Keratinocyte (primary cell): Measurements from ENCODE around the gene PRODH. TPM values are rescaled to one million over a fixed set of nuclear protein-coding genes. Genes with fewer than 3 reads are reported as not detected.
"Not testable (repeated sequence)": the region's sequence is repeated elsewhere in the genome, so short reads cannot be mapped to it uniquely, and the experiment has no call there.

Source experiments
- DNase-seq: peaks from one replicate; pipeline ENCODE4 v3.0.0-alpha.2; 2011; ENCODE audit warnings: low read depth, missing footprints, low spot score
- FAIRE-seq: peaks from 2 replicates; lab custom pipeline; 2011; peaks lifted over from hg19 to GRCh38; lab: Jason Lieb, UNC
- H2AFZ ChIP-seq: 2 replicates; pipeline ENCODE4 v1.6.0; 2012; ENCODE audit warnings: low read length, control low read depth, inconsistent platforms; ENCODE audit not compliant: control insufficient read depth
- H3K27ac ChIP-seq: 2 replicates; pipeline ENCODE4 v1.5.1; 2011; ENCODE audit warnings: low read length; ENCODE audit not compliant: control insufficient read depth, insufficient read depth
- H3K27me3 ChIP-seq: 3 replicates; pipeline ENCODE4 v1.6.0; 2011; ENCODE audit warnings: low read length; ENCODE audit not compliant: control insufficient read depth, insufficient read depth; ENCODE audit errors: extremely low read depth
- H3K36me3 ChIP-seq, 2 experiments: 2 replicates in 1 of 2; 3 replicates in 1 of 2; pipeline ENCODE4 v1.5.1; 2011; ENCODE audit warnings: low read length in 2 of 2, mild to moderate bottlenecking in 1 of 2; ENCODE audit not compliant: control insufficient read depth in 2 of 2, insufficient read depth in 2 of 2; ENCODE audit errors: extremely low read depth in 1 of 2
- H3K4me1 ChIP-seq: 3 replicates; pipeline ENCODE4 v1.5.1; 2011; ENCODE audit warnings: low read length; ENCODE audit not compliant: control insufficient read depth, insufficient read depth; ENCODE audit errors: extremely low read depth
- H3K4me2 ChIP-seq: 3 replicates; pipeline ENCODE4 v1.6.0; 2011; ENCODE audit warnings: low read depth, low read length; ENCODE audit not compliant: control insufficient read depth, insufficient read depth; ENCODE audit errors: extremely low read depth
- H3K4me3 ChIP-seq, 3 experiments: fragments of 200-600 bp in 1 of 3; sonication (generic) in 1 of 3; 2 replicates in 2 of 3; 3 replicates in 1 of 3; pipeline ENCODE4 v1.5.1; 2011 to 2016; ENCODE audit warnings: low read length in 3 of 3, mild to moderate bottlenecking in 3 of 3, control low read depth in 2 of 3, inconsistent platforms in 1 of 3, low read depth in 1 of 3, mixed read lengths in 1 of 3, mixed run types in 1 of 3, moderate library complexity in 1 of 3; ENCODE audit not compliant: control insufficient read depth in 2 of 3, insufficient read depth in 2 of 3; ENCODE audit errors: extremely low read depth in 1 of 3
- H3K79me2 ChIP-seq: 2 replicates; pipeline ENCODE4 v1.6.0; 2012; ENCODE audit warnings: low read length; ENCODE audit not compliant: control insufficient read depth, insufficient read depth
- H3K9ac ChIP-seq: 3 replicates; pipeline ENCODE4 v1.6.0; 2011; ENCODE audit warnings: low read length; ENCODE audit not compliant: control insufficient read depth, insufficient read depth; ENCODE audit errors: extremely low read depth
- H3K9me1 ChIP-seq: 3 replicates; pipeline ENCODE4 v1.6.0; 2011; ENCODE audit warnings: low read length; ENCODE audit not compliant: control insufficient read depth, insufficient read depth; ENCODE audit errors: extremely low read depth
- H3K9me3 ChIP-seq: 2 replicates; pipeline ENCODE4 v1.5.1; 2012; ENCODE audit warnings: low read depth, low read length; ENCODE audit not compliant: control insufficient read depth
- H4K20me1 ChIP-seq: 3 replicates; pipeline ENCODE4 v1.6.0; 2011; ENCODE audit warnings: low read length; ENCODE audit not compliant: control insufficient read depth, insufficient read depth; ENCODE audit errors: extremely low read depth
- dilution Hi-C: fragments of 300-500 bp; cut with MboI; formaldehyde crosslinking; loops from one replicate; pipeline ENCODE4 v1.7.0; 2020; ENCODE audit warnings: low sequenced_read_pairs; ENCODE audit not compliant: extremely low pct_ligation_motif_present
- polyA plus RNA-seq, 5 experiments: library from polyadenylated mRNA; depleted of rRNA in 3 of 5; stranded (reverse) in 3 of 5; stranded (forward) in 1 of 5; unstranded in 1 of 5; fragments of >200 nt; gene quantifications; 1 replicate in 1 of 5; 2 replicates in 3 of 5; 3 replicates in 1 of 5; pipeline versions ENCODE4 v1.2.1 to v1.2.3, GENCODE V29; 2011 to 2012; ENCODE audit warnings: missing spikeins in 2 of 5, low read depth in 1 of 5, low replicate concordance in 1 of 5

The PRODH gene
- polyA plus RNA-seq, 1 donor (not counting 4 experiments of a cell fraction or from before 2014, with no cell fraction given), result 12.3 TPM

DNA sequence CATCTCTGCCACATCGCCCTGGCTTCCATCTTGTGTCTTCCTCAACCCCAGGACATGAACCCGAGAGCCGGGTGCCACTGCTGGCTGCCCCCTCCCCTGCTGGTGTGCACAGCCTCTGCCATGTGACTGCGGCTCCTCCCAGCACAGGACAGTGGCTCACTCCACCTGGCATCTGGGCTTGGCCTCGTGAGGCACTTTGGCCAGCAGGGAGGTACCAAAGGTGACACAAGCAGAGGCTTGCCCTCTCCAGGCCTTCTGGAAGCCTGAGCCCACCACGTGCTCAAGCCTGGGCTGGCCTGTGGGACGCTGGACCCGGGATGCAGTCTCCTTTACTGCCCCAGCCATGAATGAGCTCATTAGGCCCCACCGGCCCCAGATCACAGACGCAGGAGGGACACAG, 21.5 kb downstream of the PRODH start:
- H3K4me2 ChIP-seq, H3K9ac ChIP-seq, H2AFZ ChIP-seq, dilution Hi-C loops, H4K20me1 ChIP-seq, H3K9me3 ChIP-seq, FAIRE-seq, DNase-seq, H3K27ac ChIP-seq, H3K36me3 ChIP-seq, H3K9me1 ChIP-seq, H3K4me3 ChIP-seq, H3K27me3 ChIP-seq, H3K4me1 ChIP-seq, H3K79me2 ChIP-seq: not testable (repeated sequence)

DNA sequence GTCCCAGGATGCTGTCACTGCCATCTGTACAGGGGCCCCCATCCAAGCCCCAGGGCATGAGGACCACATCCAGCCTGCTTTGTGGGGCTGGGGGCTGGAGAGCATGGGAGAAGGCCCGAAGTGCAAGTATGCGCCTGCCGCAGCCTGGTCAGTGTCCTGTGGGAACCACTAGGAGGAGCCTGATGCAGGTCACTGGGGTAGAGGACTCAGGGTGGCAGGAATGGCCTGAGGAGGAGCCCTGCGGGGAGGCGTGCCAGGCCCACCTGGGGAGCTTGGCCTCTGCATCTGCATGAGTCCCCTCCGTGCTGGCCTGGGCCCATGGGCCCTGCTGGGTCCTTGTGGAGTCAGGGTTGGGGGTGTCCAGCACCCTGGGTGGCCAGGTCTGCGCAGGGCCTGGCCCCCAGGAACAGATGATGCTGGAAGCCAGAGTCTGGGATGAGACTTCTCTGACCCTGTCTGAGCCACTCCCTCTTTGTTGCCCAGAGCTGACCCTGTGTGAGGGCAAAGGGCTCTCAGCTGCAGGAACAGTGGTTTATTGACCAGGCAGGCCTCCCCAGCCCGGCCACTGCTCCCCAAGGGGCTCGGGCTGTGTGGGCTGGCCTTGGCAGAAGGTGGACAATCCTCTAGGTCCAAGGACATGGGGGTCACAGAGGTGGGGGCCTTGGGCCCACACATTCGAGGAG, 23.7 kb downstream of the PRODH start:
- H3K4me2 ChIP-seq, H3K9me3 ChIP-seq, DNase-seq, FAIRE-seq, H2AFZ ChIP-seq, H4K20me1 ChIP-seq, H3K9ac ChIP-seq, H3K9me1 ChIP-seq, H3K27me3 ChIP-seq, H3K27ac ChIP-seq, H3K4me1 ChIP-seq, H3K36me3 ChIP-seq, H3K79me2 ChIP-seq, H3K4me3 ChIP-seq, dilution Hi-C loops: not testable (repeated sequence)

- H3K9me3 ChIP-seq, H3K79me2 ChIP-seq, H3K9me1 ChIP-seq, H3K27me3 ChIP-seq, FAIRE-seq, DNase-seq, H3K27ac ChIP-seq, H2AFZ ChIP-seq, H3K9ac ChIP-seq, H4K20me1 ChIP-seq, H3K4me2 ChIP-seq, dilution Hi-C loops, H3K4me1 ChIP-seq, H3K36me3 ChIP-seq, H3K4me3 ChIP-seq: not testable (repeated sequence)
Measured at GRCh38 chr22:18911535-18911934, 24.6 kb downstream of the PRODH start.
